Epithelial cell of proximal tubule (primary cell): Measurements from ENCODE around the gene PTPN1. TPM values are rescaled to one million over a fixed set of nuclear protein-coding genes. Genes with fewer than 3 reads are reported as not detected.

Experiments
- DNase-seq: peaks from one replicate; pipeline ENCODE4 v3.0.0-alpha.2; 2011; ENCODE audit warnings: low read depth
- H3K4me3 ChIP-seq: 2 replicates; pipeline ENCODE4 v1.5.1; 2011; ENCODE audit warnings: low read depth, mild to moderate bottlenecking, low read length
- total RNA-seq: library from RNA; depleted of rRNA; stranded (reverse); fragments of >200 nt; gene quantifications from 2 replicates; pipeline ENCODE4 v1.2.3, GENCODE V29; 2015
- TF ChIP-seq, protein P1 (sequence below): conservative IDR thresholded peaks from 2 replicates; pipeline ENCODE4 v1.5.1; 2012; ENCODE audit warnings: low read depth, mild to moderate bottlenecking, low read length

PTPN1 gene
- total RNA-seq, 1 donor from 2014 or later: 41.7 TPM

DNA sequence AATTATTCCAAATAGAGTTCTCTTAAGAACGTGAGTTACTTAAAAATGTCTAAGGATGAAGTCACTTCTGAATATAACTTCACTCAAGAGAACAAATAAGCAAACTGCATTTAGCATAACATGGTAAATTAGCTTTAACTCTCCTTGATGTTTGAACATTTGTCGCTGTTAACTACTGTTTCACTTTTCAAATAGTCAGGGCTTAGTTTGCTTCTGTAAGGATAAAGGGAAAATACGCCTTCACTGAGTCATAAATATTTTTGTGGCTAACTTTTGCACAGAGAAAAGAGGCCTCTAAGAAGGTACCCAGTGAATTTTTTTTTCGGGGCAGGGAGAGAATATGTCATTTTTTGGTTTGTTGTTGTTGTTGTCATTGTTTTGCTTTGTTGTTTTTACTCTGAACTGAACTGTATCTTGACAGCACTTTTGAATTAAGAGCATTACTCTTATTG lies 8.1 kb downstream of the PTPN1 start:
- DNase-seq: no peak
- TF ChIP-seq, protein P1, sequence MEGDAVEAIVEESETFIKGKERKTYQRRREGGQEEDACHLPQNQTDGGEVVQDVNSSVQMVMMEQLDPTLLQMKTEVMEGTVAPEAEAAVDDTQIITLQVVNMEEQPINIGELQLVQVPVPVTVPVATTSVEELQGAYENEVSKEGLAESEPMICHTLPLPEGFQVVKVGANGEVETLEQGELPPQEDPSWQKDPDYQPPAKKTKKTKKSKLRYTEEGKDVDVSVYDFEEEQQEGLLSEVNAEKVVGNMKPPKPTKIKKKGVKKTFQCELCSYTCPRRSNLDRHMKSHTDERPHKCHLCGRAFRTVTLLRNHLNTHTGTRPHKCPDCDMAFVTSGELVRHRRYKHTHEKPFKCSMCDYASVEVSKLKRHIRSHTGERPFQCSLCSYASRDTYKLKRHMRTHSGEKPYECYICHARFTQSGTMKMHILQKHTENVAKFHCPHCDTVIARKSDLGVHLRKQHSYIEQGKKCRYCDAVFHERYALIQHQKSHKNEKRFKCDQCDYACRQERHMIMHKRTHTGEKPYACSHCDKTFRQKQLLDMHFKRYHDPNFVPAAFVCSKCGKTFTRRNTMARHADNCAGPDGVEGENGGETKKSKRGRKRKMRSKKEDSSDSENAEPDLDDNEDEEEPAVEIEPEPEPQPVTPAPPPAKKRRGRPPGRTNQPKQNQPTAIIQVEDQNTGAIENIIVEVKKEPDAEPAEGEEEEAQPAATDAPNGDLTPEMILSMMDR: no peak
- H3K4me3 ChIP-seq: peak overlapping the region; percentile 1

DNA sequence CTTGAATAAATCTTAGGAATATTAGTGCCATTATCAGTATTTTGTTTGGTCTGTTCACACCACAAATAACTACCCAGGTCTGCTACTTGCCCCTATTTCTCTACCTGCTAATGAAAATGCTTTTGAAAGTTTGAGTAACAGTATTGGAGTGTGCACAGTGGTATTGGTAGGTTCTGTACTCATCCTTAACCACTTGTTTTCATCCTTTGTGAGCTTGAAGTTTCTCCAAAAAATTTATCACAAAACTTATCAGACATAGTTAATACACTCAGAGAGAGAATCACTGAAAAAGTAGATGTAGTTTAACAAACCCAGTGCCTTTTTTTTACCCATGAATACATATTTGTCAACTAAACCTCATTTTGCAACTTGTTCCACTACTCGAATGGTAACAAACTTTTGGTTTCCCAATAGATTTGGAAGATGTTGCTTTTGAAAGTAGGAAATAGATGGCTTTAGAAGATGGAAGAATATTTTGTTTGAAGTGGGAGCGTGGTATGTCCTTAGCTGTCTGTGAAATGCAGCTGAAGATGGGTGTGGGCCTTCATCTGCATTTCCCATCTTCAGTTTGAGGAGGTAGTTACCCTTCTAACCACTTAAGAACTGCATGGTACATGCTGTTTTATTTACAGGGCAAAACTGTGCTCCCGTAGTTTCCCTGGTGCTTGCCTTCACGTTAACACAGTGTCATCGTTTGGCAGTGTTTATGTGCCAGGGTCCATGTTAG lies 9.0 kb downstream of the PTPN1 start:
- DNase-seq: no peak
- no peak overlapping the region for H3K4me3 ChIP-seq
- TF ChIP-seq, protein P1: no peak

DNA sequence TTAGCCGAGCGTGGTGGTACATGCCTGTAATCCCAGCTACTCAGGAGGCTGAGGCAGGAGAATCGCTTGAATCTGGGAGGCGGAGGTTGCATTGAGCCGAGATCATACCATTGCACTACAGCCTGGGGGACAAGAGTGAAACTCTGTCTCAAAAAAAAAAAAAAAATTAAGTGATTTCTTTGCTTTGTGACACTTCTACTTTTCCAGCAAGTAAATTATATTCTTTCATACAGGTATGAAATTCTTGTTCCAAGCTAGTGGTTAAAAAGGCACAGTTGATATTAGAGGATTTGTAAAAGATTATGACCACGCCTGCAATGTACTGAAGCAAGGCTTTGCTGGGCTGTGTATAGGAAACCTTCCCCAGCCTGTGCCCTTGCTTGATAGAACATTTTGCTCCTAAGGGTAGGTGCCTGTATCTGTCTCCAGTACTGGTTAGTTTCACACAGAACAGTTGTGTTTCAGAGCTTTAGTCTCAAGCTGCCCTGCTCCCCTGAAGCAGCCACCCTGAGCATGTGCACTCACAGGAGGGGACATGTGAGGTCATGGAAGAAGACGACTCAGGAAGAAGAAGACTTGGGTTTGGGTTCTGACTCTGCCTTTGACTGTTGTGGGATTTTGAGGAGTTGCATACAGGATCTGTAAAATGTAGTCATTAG lies 10.2 kb downstream of the PTPN1 start:
- no peak overlapping the region for H3K4me3 ChIP-seq
- TF ChIP-seq, protein P1: no peak
- DNase-seq: no peak

DNA sequence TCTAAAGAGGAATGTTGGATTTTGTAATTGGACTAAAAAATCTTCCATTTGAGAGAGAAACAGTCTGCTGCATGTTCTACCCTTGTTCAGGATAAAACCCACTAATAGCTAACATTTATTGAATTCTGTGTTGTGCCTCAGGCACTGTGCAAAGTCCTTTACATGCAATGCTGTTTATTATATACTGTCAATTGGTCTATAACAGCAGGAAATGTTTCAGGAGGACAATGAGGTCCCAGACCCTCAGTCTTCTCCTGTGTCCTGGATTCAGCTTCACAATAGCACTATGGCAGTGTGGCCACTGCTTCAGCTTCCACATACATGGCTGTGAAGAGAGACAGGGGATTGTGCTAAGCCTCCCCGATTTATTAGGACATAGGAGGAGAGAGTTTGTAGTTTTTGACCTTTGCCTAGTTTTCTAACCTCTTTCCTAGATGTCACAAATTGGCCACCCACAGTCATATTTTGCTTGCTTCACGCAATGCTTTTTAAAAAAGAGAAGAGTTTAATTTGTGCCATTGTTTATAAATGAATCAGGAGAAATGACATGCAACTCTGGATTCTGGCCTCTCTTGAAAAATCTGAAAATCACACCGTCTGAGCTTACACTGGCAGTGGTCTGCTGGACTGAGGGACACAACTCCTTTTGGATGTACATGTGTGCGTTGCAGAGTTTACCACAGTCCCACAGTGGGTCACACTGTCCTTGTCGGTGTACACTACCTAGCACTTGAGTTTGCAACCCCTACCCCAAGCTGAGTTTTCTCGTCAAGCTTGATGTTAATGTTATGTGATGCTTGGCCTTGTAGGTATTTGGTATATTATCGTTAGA lies 11.3 kb downstream of the PTPN1 start:
- TF ChIP-seq, protein P1: no peak
- H3K4me3 ChIP-seq: no peak overlapping the region
- no peak for DNase-seq

DNA sequence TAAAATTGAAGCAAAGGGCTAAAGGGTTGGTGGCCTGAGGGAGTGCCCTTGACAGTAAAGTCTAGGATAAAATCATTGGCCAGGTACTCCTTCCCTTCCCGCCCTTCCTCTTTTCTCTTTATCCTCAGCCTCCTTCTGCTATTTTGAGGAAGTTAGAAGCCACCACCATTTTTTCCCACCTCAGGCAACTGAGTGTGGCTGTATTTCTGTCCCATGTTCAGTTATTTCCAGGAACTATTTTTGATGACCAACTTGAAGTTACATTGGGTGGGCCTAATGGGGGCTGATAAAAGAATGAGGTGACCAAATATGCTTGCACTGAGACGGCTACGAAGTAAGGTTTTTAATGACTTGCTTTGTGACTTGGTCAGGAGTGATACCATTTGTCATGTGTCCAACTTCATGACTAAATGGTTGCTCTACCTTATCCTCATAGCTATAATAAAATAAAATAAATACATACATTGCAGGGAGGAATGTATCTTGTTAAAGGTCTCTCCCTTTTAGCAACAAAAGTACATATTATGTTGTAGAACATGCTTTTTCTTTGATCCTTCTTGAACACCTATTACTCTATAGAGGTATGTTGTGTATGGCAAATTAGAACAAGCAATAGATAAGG lies 12.0 kb downstream of the PTPN1 start:
- H3K4me3 ChIP-seq: no peak overlapping the region
- TF ChIP-seq, protein P1: no peak
- DNase-seq: no peak

DNA sequence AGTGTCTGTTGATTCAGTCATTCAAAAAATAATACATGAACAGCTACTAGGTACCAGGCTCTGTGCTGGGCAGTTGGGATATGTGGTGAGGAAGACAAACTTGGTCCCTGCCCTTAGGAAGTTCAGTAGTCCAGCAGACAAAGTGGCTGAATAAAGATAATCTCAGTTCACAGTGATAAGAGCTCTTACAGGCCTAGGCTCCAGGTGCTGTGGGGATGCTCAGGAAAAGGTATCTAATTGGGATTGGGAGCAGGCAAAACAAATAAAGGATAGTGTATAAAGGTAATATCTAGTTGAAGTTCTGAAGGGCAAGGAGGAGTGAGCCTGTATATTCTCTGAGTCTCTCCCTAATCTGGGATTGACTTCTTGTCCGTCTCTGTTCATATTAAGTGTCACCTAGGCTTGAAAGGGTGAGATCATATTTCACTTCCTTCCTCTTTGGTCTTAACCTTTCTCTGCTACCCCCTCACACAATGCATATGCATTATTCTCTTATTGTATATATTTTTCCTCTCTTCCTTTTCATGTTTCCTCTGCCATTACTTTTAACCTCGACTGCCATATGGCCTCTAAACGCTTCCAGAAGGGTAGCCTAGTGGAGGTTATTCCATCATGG lies 13.5 kb downstream of the PTPN1 start:
- TF ChIP-seq, protein P1: no peak
- no peak for DNase-seq
- no peak overlapping the region for H3K4me3 ChIP-seq
